Keratinocyte (primary cell): ENCODE results near the gene S1PR3. TPM values are rescaled to one million over a fixed set of nuclear protein-coding genes. Genes with fewer than 3 reads are reported as not detected.

Experiments
- DNase-seq: peaks from one replicate; pipeline ENCODE4 v3.0.0-alpha.2; 2011; ENCODE audit warnings: low read depth, missing footprints, low spot score
- FAIRE-seq: peaks from 2 replicates; lab custom pipeline; 2011; peaks lifted over from hg19 to GRCh38; lab: Jason Lieb, UNC
- H2AFZ ChIP-seq: 2 replicates; pipeline ENCODE4 v1.6.0; 2012; ENCODE audit warnings: low read length, control low read depth, inconsistent platforms; ENCODE audit not compliant: control insufficient read depth
- H3K27ac ChIP-seq: 2 replicates; pipeline ENCODE4 v1.5.1; 2011; ENCODE audit warnings: low read length; ENCODE audit not compliant: control insufficient read depth, insufficient read depth
- H3K27me3 ChIP-seq: 3 replicates; pipeline ENCODE4 v1.6.0; 2011; ENCODE audit warnings: low read length; ENCODE audit not compliant: control insufficient read depth, insufficient read depth; ENCODE audit errors: extremely low read depth
- H3K36me3 ChIP-seq, 2 experiments: 2 replicates in 1 of 2; 3 replicates in 1 of 2; pipeline ENCODE4 v1.5.1; 2011; ENCODE audit warnings: low read length in 2 of 2, mild to moderate bottlenecking in 1 of 2; ENCODE audit not compliant: control insufficient read depth in 2 of 2, insufficient read depth in 2 of 2; ENCODE audit errors: extremely low read depth in 1 of 2
- H3K4me1 ChIP-seq: 3 replicates; pipeline ENCODE4 v1.5.1; 2011; ENCODE audit warnings: low read length; ENCODE audit not compliant: control insufficient read depth, insufficient read depth; ENCODE audit errors: extremely low read depth
- H3K4me2 ChIP-seq: 3 replicates; pipeline ENCODE4 v1.6.0; 2011; ENCODE audit warnings: low read depth, low read length; ENCODE audit not compliant: control insufficient read depth, insufficient read depth; ENCODE audit errors: extremely low read depth
- H3K4me3 ChIP-seq, 3 experiments: fragments of 200-600 bp in 1 of 3; sonication (generic) in 1 of 3; 2 replicates in 2 of 3; 3 replicates in 1 of 3; pipeline ENCODE4 v1.5.1; 2011 to 2016; ENCODE audit warnings: low read length in 3 of 3, mild to moderate bottlenecking in 3 of 3, control low read depth in 2 of 3, inconsistent platforms in 1 of 3, low read depth in 1 of 3, mixed read lengths in 1 of 3, mixed run types in 1 of 3, moderate library complexity in 1 of 3; ENCODE audit not compliant: control insufficient read depth in 2 of 3, insufficient read depth in 2 of 3; ENCODE audit errors: extremely low read depth in 1 of 3
- H3K79me2 ChIP-seq: 2 replicates; pipeline ENCODE4 v1.6.0; 2012; ENCODE audit warnings: low read length; ENCODE audit not compliant: control insufficient read depth, insufficient read depth
- H3K9ac ChIP-seq: 3 replicates; pipeline ENCODE4 v1.6.0; 2011; ENCODE audit warnings: low read length; ENCODE audit not compliant: control insufficient read depth, insufficient read depth; ENCODE audit errors: extremely low read depth
- H3K9me1 ChIP-seq: 3 replicates; pipeline ENCODE4 v1.6.0; 2011; ENCODE audit warnings: low read length; ENCODE audit not compliant: control insufficient read depth, insufficient read depth; ENCODE audit errors: extremely low read depth
- H3K9me3 ChIP-seq: 2 replicates; pipeline ENCODE4 v1.5.1; 2012; ENCODE audit warnings: low read depth, low read length; ENCODE audit not compliant: control insufficient read depth
- H4K20me1 ChIP-seq: 3 replicates; pipeline ENCODE4 v1.6.0; 2011; ENCODE audit warnings: low read length; ENCODE audit not compliant: control insufficient read depth, insufficient read depth; ENCODE audit errors: extremely low read depth
- EZH2 ChIP-seq: IDR thresholded peaks from one replicate; pipeline ENCODE4 v1.6.1; 2012; ENCODE audit warnings: inconsistent platforms, mild to moderate bottlenecking, low read length, moderate library complexity
- dilution Hi-C: fragments of 300-500 bp; cut with MboI; formaldehyde crosslinking; loops from one replicate; pipeline ENCODE4 v1.7.0; 2020; ENCODE audit warnings: low sequenced_read_pairs; ENCODE audit not compliant: extremely low pct_ligation_motif_present
- polyA plus RNA-seq, 5 experiments: library from polyadenylated mRNA; depleted of rRNA in 3 of 5; stranded (reverse) in 3 of 5; stranded (forward) in 1 of 5; unstranded in 1 of 5; fragments of >200 nt; gene quantifications; 1 replicate in 1 of 5; 2 replicates in 3 of 5; 3 replicates in 1 of 5; pipeline versions ENCODE4 v1.2.1 to v1.2.3, GENCODE V29; 2011 to 2012; ENCODE audit warnings: missing spikeins in 2 of 5, low read depth in 1 of 5, low replicate concordance in 1 of 5
- TF ChIP-seq, protein P1 (sequence below), 3 experiments: IDR thresholded peaks in 1 of 3; conservative IDR thresholded peaks in 1 of 3; optimal IDR thresholded peaks in 1 of 3; 2 replicates in 2 of 3; 3 replicates in 1 of 3; pipeline versions ENCODE3 to v1.5.1; 2011; ENCODE audit warnings: low read length in 3 of 3, mild to moderate bottlenecking in 3 of 3, moderate library complexity in 2 of 3, control low read depth in 1 of 3, inconsistent platforms in 1 of 3; ENCODE audit not compliant: insufficient read depth in 2 of 3; ENCODE audit errors: extremely low read depth in 1 of 3

The S1PR3 gene
- polyA plus RNA-seq, 1 donor (not counting 4 experiments of a cell fraction or from before 2014, with no cell fraction given) = 4.1 TPM

DNA sequence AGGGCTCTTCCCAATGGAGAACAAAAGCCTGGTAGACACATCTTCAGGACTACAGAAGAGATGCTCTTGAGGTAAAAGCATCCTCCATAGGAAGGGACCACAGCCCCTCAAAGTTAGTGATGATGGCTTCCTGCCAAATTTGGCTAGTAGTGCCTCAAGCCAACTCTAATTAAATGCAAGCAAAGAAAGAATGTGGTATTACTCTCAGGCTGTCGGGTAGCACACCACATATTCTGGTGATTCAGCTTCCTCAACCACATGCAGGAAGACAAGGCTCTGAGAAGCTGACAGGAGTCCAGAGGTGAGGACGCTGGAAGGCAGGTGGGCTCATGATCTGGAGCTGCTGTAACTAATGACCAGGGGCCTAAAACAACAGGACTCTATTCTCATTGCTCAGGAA is 37.2 kb upstream of the S1PR3 start:
- FAIRE-seq (no peak), DNase-seq (no peak)
- no peaks in the 10 kb centered on the region for H3K9me3 ChIP-seq
- no peak overlapping the region for H3K4me3 ChIP-seq
- no peak overlapping the region for H3K4me2 ChIP-seq
- H3K9me1 ChIP-seq = no peaks in the 10 kb centered on the region
- peaks cover 4% of the 10 kb centered on the region for H3K4me1 ChIP-seq
- dilution Hi-C loops = no loop called here
- no peaks in the 10 kb centered on the region for H4K20me1 ChIP-seq
- TF ChIP-seq EZH2 = no peak
- TF ChIP-seq, protein P1, sequence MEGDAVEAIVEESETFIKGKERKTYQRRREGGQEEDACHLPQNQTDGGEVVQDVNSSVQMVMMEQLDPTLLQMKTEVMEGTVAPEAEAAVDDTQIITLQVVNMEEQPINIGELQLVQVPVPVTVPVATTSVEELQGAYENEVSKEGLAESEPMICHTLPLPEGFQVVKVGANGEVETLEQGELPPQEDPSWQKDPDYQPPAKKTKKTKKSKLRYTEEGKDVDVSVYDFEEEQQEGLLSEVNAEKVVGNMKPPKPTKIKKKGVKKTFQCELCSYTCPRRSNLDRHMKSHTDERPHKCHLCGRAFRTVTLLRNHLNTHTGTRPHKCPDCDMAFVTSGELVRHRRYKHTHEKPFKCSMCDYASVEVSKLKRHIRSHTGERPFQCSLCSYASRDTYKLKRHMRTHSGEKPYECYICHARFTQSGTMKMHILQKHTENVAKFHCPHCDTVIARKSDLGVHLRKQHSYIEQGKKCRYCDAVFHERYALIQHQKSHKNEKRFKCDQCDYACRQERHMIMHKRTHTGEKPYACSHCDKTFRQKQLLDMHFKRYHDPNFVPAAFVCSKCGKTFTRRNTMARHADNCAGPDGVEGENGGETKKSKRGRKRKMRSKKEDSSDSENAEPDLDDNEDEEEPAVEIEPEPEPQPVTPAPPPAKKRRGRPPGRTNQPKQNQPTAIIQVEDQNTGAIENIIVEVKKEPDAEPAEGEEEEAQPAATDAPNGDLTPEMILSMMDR (optimal IDR thresholded peaks at IDR 0.05 in 1 of 3, IDR thresholded peaks at IDR 0.05 in 1 of 3, conservative IDR thresholded peaks at IDR 0.05 in 1 of 3; ENCODE audit: extremely low read depth in 1 of 3, insufficient read depth in 2 of 3, low read length in 3 of 3) = no peak
- H3K9ac ChIP-seq = no peak overlapping the region
- no peaks in the 10 kb centered on the region for H3K27me3 ChIP-seq
- H3K79me2 ChIP-seq = no peaks in the 10 kb centered on the region
- no peak overlapping the region for H2AFZ ChIP-seq
- H3K27ac ChIP-seq = no peak overlapping the region
- no peaks in the 10 kb centered on the region for H3K36me3 ChIP-seq

DNA sequence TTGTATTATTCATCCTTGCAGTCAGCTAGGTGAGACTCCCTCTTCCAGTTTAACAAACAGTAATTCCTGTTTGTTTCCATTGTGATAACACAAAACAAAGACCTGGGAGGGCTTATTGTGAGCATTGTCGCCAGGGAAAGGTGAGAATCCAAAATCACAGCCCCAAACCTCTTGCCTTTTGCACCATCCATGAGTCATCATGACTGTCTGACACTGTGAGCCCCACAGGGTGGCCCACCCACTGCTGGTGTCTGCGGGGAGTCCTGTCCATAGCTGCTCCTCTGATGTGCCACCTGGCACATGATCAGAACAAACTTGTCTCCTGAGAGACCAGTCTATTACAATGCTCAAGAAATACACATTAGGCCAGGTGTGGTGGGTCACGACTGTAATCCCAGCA is 33.7 kb upstream of the S1PR3 start:
- no peak overlapping the region for H3K4me2 ChIP-seq
- no peaks in the 10 kb centered on the region for H3K27me3 ChIP-seq
- no peaks in the 10 kb centered on the region for H3K79me2 ChIP-seq
- DNase-seq (no peak), FAIRE-seq (no peak)
- TF ChIP-seq, protein P1 (optimal IDR thresholded peaks at IDR 0.05 in 1 of 3, IDR thresholded peaks at IDR 0.05 in 1 of 3, conservative IDR thresholded peaks at IDR 0.05 in 1 of 3; ENCODE audit: extremely low read depth in 1 of 3, insufficient read depth in 2 of 3, low read length in 3 of 3) = no peak
- no peak for TF ChIP-seq EZH2
- no peaks in the 10 kb centered on the region for H3K36me3 ChIP-seq
- H4K20me1 ChIP-seq = no peaks in the 10 kb centered on the region
- H3K9me3 ChIP-seq = no peaks in the 10 kb centered on the region
- H3K27ac ChIP-seq = no peak overlapping the region
- H3K4me3 ChIP-seq = no peak overlapping the region
- H3K9ac ChIP-seq = no peak overlapping the region
- peaks cover 4% of the 10 kb centered on the region for H3K4me1 ChIP-seq
- H3K9me1 ChIP-seq = no peaks in the 10 kb centered on the region
- dilution Hi-C loops = no loop called here
- no peak overlapping the region for H2AFZ ChIP-seq
